Measurements from ENCODE around the gene FKBP7. TPM values are rescaled to one million over a fixed set of nuclear protein-coding genes. Genes with fewer than 3 reads are reported as not detected.

The FKBP7 gene
- total and polyA plus RNA-seq, 2 of the 13 experiments (the other 11 are each of a cell fraction or from before 2014, with no cell fraction given): 12.4 to 14.8 TPM

- TF ChIP-seq HMGXB3 (CRISPR knock-in tag; IDR thresholded peaks at IDR 0.05; ENCODE audit: borderline replicate concordance): 0 out of 2 replicates have a peak, but pooled peaks have one; percentile 9
- TF ChIP-seq CERS6 (CRISPR knock-in tag; IDR thresholded peaks at IDR 0.05): no peak
- TF ChIP-seq HNRNPK (IDR thresholded peaks at IDR 0.05; ENCODE audit: low read depth, low read length, poor library complexity, severe bottlenecking): no peak
- TF ChIP-seq HCFC1 (IDR thresholded peaks at IDR 0.05; ENCODE audit: low read depth, low read length): no peak
- TF ChIP-seq ZNF564 (CRISPR knock-in tag; IDR thresholded peaks at IDR 0.05): no peak
- peak; percentile 7; the same call in 1 of the 2 replicates for TF ChIP-seq THAP7 (CRISPR knock-in tag; IDR thresholded peaks at IDR 0.05)
- TF ChIP-seq ZNF704 (CRISPR knock-in tag; IDR thresholded peaks at IDR 0.05; ENCODE audit: borderline replicate concordance): no peak
- TF ChIP-seq RFX3 (CRISPR knock-in tag; IDR thresholded peaks at IDR 0.05): no peak
- TF ChIP-seq PLSCR1 (CRISPR knock-in tag; IDR thresholded peaks at IDR 0.05; ENCODE audit: borderline replicate concordance): no peak
- TF ChIP-seq GTF3A (CRISPR knock-in tag; conservative IDR thresholded peaks at IDR 0.05): no peak
- no peak for TF ChIP-seq ONECUT2 (CRISPR knock-in tag; IDR thresholded peaks at IDR 0.05)
- no peak for TF ChIP-seq GLI4 (CRISPR knock-in tag; IDR thresholded peaks at IDR 0.05; ENCODE audit: borderline replicate concordance)
- TF ChIP-seq MEIS1 (CRISPR knock-in tag; IDR thresholded peaks at IDR 0.05; ENCODE audit: borderline replicate concordance): no peak
- TF ChIP-seq ZNF18 (CRISPR knock-in tag; IDR thresholded peaks at IDR 0.05; ENCODE audit: insufficient replicate concordance): no peak
- TF ChIP-seq DMAP1 (CRISPR knock-in tag; IDR thresholded peaks at IDR 0.05): no peak
- TF ChIP-seq ZNF530 (CRISPR knock-in tag; IDR thresholded peaks at IDR 0.05; ENCODE audit: low read depth): no peak
- TF ChIP-seq ZNF652 (CRISPR knock-in tag; IDR thresholded peaks at IDR 0.05; ENCODE audit: borderline replicate concordance, low read depth): no peak
- no peak for TF ChIP-seq NR2F6 (IDR thresholded peaks at IDR 0.05)
- TF ChIP-seq NR2F6 (CRISPR knock-in tag; IDR thresholded peaks at IDR 0.05): 0 out of 2 replicates have a peak, but pooled peaks have one; percentile 6
- TF ChIP-seq ZNF598 (CRISPR knock-in tag; IDR thresholded peaks at IDR 0.05; ENCODE audit: borderline replicate concordance): no peak
- TF ChIP-seq MED13 (CRISPR knock-in tag; IDR thresholded peaks at IDR 0.05): no peak
- peak; percentile 10; the same call in 1 of the 2 replicates for TF ChIP-seq CREM (IDR thresholded peaks at IDR 0.05)
- TF ChIP-seq CREM (CRISPR knock-in tag; IDR thresholded peaks at IDR 0.05): no peak
These were observed 28.0 kb downstream of the FKBP7 start (continued) for GRCh38 chr2:178450524-178450773.
